NCI-H128 (cell line): ENCODE data around the gene ZCWPW1.
"Not testable (repeated sequence)": the region's sequence is repeated elsewhere in the genome, so short reads cannot be mapped to it uniquely, and the experiment has no call there.

Experiments used
- DNase-seq: peaks from one replicate; lab custom pipeline; 2025; ENCODE audit not compliant: unreplicated experiment; lab: John Stamatoyannopoulos, UW

Gene ZCWPW1

DNA sequence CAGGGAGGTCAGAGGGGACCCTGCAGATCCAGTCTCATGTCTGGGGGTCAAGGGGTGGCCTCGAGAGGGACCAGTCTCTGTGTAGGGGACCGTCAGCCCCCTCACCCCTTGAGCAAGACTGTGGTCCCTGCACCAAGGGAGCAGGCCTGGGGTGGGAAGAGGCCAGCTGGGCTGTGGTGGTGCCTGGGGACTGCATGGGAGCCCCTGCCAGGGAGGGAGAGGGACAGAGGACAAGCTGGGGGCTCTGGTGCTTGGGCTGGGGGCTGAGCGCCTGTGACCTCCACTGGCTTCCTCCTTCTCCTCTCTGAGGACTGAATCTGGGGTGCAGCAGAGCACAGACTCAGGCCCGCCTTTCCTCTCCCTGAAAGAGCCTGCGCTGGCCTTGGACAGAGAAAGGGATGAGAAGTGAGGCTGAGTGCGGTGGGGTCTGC is 71.4 kb downstream of the ZCWPW1 start:
- no peak for DNase-seq

GRCh38 chr7:100356416-100357068 is 72.0 kb downstream of the ZCWPW1 start:
- DNase-seq: no peak

DNA sequence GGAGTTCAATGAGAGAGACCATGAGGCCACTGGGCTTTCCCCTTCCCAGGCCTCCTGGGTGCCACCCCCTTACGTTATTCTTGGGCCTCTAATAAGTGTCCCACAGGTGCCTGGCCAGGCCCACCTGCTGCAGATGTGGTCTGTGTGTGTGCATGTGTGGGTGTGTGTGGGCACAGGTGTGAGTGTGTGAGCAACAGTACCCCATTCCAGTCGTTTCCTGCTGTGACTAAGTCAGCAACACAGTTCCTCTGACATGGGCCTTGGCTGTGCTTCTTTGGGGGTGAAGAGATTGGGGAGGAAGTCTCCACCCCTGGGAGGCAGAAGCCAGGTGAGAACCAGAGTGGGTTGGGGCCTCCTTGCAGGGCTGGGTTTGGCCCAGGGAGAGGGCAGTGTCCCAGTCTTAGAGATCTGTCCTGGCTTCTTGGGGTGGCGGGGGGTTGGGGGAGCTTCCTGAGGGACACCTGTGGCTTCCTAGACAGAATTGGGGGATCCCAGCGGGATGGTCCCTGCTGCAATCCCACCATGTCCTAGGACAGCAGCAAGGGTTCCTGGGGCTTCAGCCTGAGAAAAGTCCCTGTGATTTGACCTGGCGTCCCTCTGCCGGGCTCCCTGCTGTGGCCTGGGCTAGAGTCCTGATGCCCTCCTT is 74.7 kb downstream of the ZCWPW1 start:
- no peak for DNase-seq

DNA sequence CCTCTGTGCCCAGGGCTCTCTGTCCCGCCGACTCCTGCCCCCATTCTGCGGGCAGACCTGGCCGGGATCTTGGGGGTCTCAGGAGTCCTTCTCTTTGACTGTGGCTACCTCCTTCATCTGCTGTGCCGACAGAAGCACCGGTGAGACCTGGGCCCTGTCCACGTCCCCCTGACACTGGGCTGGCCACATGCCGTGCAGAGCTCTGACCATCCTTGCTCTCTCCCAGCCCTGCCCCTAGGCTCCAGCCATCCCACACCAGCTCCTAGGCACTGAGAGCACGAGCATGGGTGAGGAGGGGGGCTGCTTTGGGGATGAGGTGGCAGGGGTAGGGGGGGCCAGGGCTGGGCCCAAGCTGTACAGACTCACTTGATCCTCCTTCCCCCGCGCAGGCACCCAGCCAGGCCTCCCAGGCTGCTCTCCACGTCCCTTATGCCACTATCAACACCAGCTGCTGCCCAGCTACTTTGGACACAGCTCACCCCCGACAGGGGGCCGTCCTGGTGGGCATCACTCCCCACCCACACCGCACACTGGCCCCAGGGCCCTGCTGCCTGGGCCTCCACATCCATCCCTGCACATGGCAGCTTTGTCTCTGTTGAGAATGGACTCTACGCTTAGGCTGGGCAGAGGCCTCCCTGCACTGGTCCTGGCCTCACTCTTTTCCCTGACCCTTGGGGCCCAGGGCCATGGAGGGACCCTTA is 75.4 kb downstream of the ZCWPW1 start:
- DNase-seq: no peak

DNA sequence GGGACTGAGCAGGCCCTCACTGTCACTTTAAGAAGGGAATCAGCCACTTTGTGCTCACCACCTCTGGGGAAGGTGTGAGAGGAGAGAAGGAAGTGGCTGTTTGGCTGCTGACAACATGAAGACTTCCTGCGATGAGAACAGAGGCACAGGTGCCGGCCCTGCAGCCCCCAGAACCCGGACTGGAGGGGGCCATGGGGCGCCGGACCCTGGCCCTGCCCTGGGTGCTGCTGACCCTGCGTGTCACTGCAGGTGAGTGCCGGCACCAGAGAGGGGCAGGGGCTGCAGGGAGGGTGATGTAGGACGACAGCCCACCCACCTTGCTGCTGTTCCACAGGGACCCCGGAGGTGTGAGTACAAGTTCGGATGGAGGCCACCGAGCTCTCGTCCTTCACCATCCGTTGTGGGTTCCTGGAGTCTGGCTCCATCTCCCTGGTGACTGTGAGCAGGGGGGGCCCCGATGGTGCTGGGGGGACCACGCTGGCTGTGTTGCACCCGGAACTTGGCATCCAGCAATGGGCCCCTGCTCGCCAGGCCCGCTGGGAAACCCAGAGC is 76.2 kb downstream of the ZCWPW1 start:
- not testable (repeated sequence) for DNase-seq

- no peak for DNase-seq
Observed at GRCh38 chr7:100351657-100352058, 76.8 kb downstream of the ZCWPW1 start.
